IMR-90 (cell line): ENCODE measurements around the gene ACACB. TPM values are rescaled to one million over a fixed set of nuclear protein-coding genes. Genes with fewer than 3 reads are reported as not detected.

Experiments
- ATAC-seq: fragments of 200-7000 bp; cut with Tn5 transposase; 2 replicates; pipeline ENCODE4 v1.9.1; 2020; ENCODE audit warnings: low read depth, mild to moderate bottlenecking, moderate library complexity
- BruUV-seq: library from RNA; stranded (reverse); fragments of 400-500 nt; replicated peaks from 2 replicates; lab custom pipeline; 2021; lab: Mats Ljungman, UMichigan
- CTCF ChIA-PET: fragments of 300-600 bp; formaldehyde crosslinking; extraction: SDS; loops from one replicate; lab custom pipeline; 2021; ENCODE audit warnings: antibody characterized with exemption; lab: Yijun Ruan, JAX
- POLR2A ChIA-PET: fragments of 300-600 bp; sonication (Branson Sonifier 250); formaldehyde crosslinking; loops from one replicate; lab custom pipeline; 2022; ENCODE audit warnings: antibody characterized with exemption; ENCODE audit not compliant: unreplicated experiment; lab: Charles Lee
- DNase-seq: peaks from one replicate; pipeline ENCODE4 v3.0.0; 2013
- H2AFZ ChIP-seq: replicated peaks from 2 replicates; pipeline ENCODE3; 2013; ENCODE audit warnings: low read length, mild to moderate bottlenecking; ENCODE audit not compliant: poor library complexity
- H2AK5ac ChIP-seq: 2 replicates; pipeline ENCODE4 v1.6.1; 2013; ENCODE audit warnings: low read depth, low read length, inconsistent platforms
- H2AK9ac ChIP-seq: replicated peaks from 2 replicates; pipeline ENCODE3; 2013; ENCODE audit warnings: mild to moderate bottlenecking, low read depth, low read length, moderate library complexity; ENCODE audit not compliant: poor library complexity
- H2BK120ac ChIP-seq: 2 replicates; pipeline ENCODE4 v1.6.1; 2013; ENCODE audit warnings: low read depth, low read length, inconsistent platforms
- H2BK15ac ChIP-seq: 3 replicates; pipeline ENCODE4 v1.6.1; 2013; ENCODE audit warnings: low read depth, low read length, inconsistent platforms
- H2BK20ac ChIP-seq: 2 replicates; pipeline ENCODE4 v1.6.1; 2013; ENCODE audit warnings: low read depth, mild to moderate bottlenecking, inconsistent platforms, low read length, moderate library complexity
- H2BK5ac ChIP-seq: 2 replicates; pipeline ENCODE4 v1.6.1; 2013; ENCODE audit warnings: mild to moderate bottlenecking, low read depth, low read length, inconsistent platforms; ENCODE audit not compliant: poor library complexity, severe bottlenecking
- H3K14ac ChIP-seq: replicated peaks from 2 replicates; pipeline ENCODE4 v1.6.1; 2013; ENCODE audit warnings: low read depth, low read length, inconsistent platforms
- H3K18ac ChIP-seq: 2 replicates; pipeline ENCODE4 v1.6.1; 2013; ENCODE audit warnings: low read depth, low read length, control low read depth
- H3K23ac ChIP-seq: 2 replicates; pipeline ENCODE4 v1.6.1; 2013; ENCODE audit warnings: low read depth, low read length, inconsistent platforms
- H3K27ac ChIP-seq: 2 replicates; pipeline ENCODE4 v1.5.1; 2013; ENCODE audit warnings: mild to moderate bottlenecking, control low read depth, low read length; ENCODE audit not compliant: insufficient read depth
- H3K27me3 ChIP-seq: 2 replicates; pipeline ENCODE4 v1.6.1; 2013; ENCODE audit warnings: low read length; ENCODE audit not compliant: control insufficient read depth, insufficient read depth
- H3K36me3 ChIP-seq: 2 replicates; pipeline ENCODE4 v1.6.1; 2013; ENCODE audit warnings: low read length, mixed read lengths; ENCODE audit not compliant: control insufficient read depth, insufficient read depth
- H3K4ac ChIP-seq: 2 replicates; pipeline ENCODE4 v1.6.1; 2013; ENCODE audit warnings: low read depth, low read length, inconsistent platforms
- H3K4me1 ChIP-seq: 2 replicates; pipeline ENCODE4 v1.6.1; 2013; ENCODE audit warnings: low read length, mixed read lengths; ENCODE audit not compliant: control insufficient read depth, insufficient read depth
- H3K4me2 ChIP-seq: 2 replicates; pipeline ENCODE4 v1.6.1; 2013; ENCODE audit warnings: low read depth, mild to moderate bottlenecking, control low read depth, low read length, moderate library complexity
- H3K4me3 ChIP-seq: 2 replicates; pipeline ENCODE4 v1.5.1; 2013; ENCODE audit warnings: low read depth, mild to moderate bottlenecking, control low read depth, low read length, moderate library complexity; ENCODE audit not compliant: insufficient read depth
- H3K56ac ChIP-seq: 2 replicates; pipeline ENCODE4 v1.6.1; 2013; ENCODE audit warnings: low read length, inconsistent platforms; ENCODE audit not compliant: insufficient read depth; ENCODE audit errors: extremely low read depth
- H3K79me1 ChIP-seq, 2 experiments: 2 replicates each; pipeline ENCODE4 v1.6.1; 2013; ENCODE audit warnings: low read length in 2 of 2, inconsistent platforms in 1 of 2, low read depth in 1 of 2
- H3K9ac ChIP-seq: 2 replicates; pipeline ENCODE4 v1.6.1; 2013; ENCODE audit warnings: low read depth, low read length, control low read depth
- H3K9me1 ChIP-seq: 2 replicates; pipeline ENCODE4 v1.6.1; 2013; ENCODE audit warnings: low read length, inconsistent platforms; ENCODE audit not compliant: insufficient read depth
- H3K9me3 ChIP-seq: 2 replicates; pipeline ENCODE4 v1.6.1; 2013; ENCODE audit warnings: low read length; ENCODE audit not compliant: control insufficient read depth, insufficient read depth
- H4K20me1 ChIP-seq: 2 replicates; pipeline ENCODE4 v1.6.1; 2013; ENCODE audit warnings: low read length, inconsistent platforms; ENCODE audit not compliant: insufficient read depth
- H4K5ac ChIP-seq: 2 replicates; pipeline ENCODE4 v1.6.1; 2013; ENCODE audit warnings: mild to moderate bottlenecking, low read depth, low read length, control low read depth
- H4K8ac ChIP-seq, 2 experiments: 2 replicates each; pipeline ENCODE4 v1.6.1; 2013; ENCODE audit warnings: low read depth in 2 of 2, low read length in 2 of 2, control low read depth in 1 of 2, inconsistent platforms in 1 of 2
- H4K91ac ChIP-seq: 2 replicates; pipeline ENCODE4 v1.6.1; 2013; ENCODE audit warnings: low read depth, low read length, inconsistent platforms; ENCODE audit not compliant: insufficient read depth
- BHLHE40 ChIP-seq: fragments of 150-350 bp; IDR thresholded peaks from 2 replicates; pipeline ENCODE4 v1.6.1; 2016; ENCODE audit warnings: mild to moderate bottlenecking, low read depth, low read length
- CHD1 ChIP-seq: IDR thresholded peaks from 2 replicates; pipeline ENCODE4 v1.6.1; 2012; ENCODE audit warnings: low read depth, low read length, improper control_type of control experiment
- CTCF ChIP-seq: conservative IDR thresholded peaks from 2 replicates; pipeline ENCODE4 v1.5.1; 2012; ENCODE audit warnings: mild to moderate bottlenecking, low read depth, low read length, improper control_type of control experiment
- ELK1 ChIP-seq: fragments of 150-350 bp; IDR thresholded peaks from 2 replicates; pipeline ENCODE4 v1.6.1; 2016; ENCODE audit warnings: low read depth, mild to moderate bottlenecking, low read length, moderate library complexity, borderline replicate concordance
- FOS ChIP-seq: fragments of 150-350 bp; IDR thresholded peaks from 2 replicates; pipeline ENCODE4 v1.6.1; 2016; ENCODE audit warnings: low read depth, low read length
- MAFK ChIP-seq: IDR thresholded peaks from 2 replicates; pipeline ENCODE4 v1.6.1; 2012; ENCODE audit warnings: low read depth, low read length, improper control_type of control experiment
- MXI1 ChIP-seq: IDR thresholded peaks from 2 replicates; pipeline ENCODE4 v1.6.1; 2012; ENCODE audit warnings: low read depth, mild to moderate bottlenecking, low read length, moderate library complexity, borderline replicate concordance
- NFE2L2 ChIP-seq: fragments of 150-350 bp; IDR thresholded peaks from 2 replicates; pipeline ENCODE4 v1.6.1; 2016; ENCODE audit warnings: low read depth, mild to moderate bottlenecking, low read length
- SMC3 ChIP-seq: fragments of 150-350 bp; IDR thresholded peaks from 2 replicates; pipeline ENCODE4 v1.6.1; 2016; ENCODE audit warnings: low read depth, mild to moderate bottlenecking, antibody characterized with exemption, low read length, moderate library complexity
- WGBS, 2 experiments: methylation state at CpG; one replicate each; pipeline versions ENCODE4 v1.1.5 to v1.1.7; 2013; ENCODE audit warnings: missing lambda C conversion rate in 2 of 2; ENCODE audit not compliant: insufficient read length in 1 of 2; ENCODE audit errors: extremely low coverage in 2 of 2; 5-methylcytosine and 5-hydroxymethylcytosine counted together
- dilution Hi-C: fragments of 300-500 bp; cut with HindIII; formaldehyde crosslinking; loops from one replicate; pipeline ENCODE4 v1.14.3; 2018; ENCODE audit warnings: low sequenced_read_pairs; ENCODE audit not compliant: unreplicated experiment
- in situ Hi-C: fragments of 300-500 bp; cut with MboI; formaldehyde crosslinking; loops from 3 replicates; pipeline ENCODE4 v1.14.3; 2019; ENCODE audit warnings: low sequenced_read_pairs, inconsistent platforms, mixed read lengths
- intact Hi-C: fragments of 100-400 bp; cut with micrococcal nuclease; formaldehyde crosslinking; loops from 2 replicates; pipeline ENCODE4 v1.10.0; 2022
- polyA plus RNA-seq, 3 experiments: library from polyadenylated mRNA; depleted of rRNA; stranded (reverse); fragments of >200 nt; gene quantifications; 2 replicates each; pipeline ENCODE4 v1.2.3, GENCODE V29; 2012; ENCODE audit warnings: low replicate concordance in 1 of 3
- total RNA-seq: library from RNA; depleted of rRNA; stranded (reverse); fragments of >200 nt; gene quantifications from 2 replicates; pipeline ENCODE4 v1.2.3, GENCODE V29; 2012

ACACB gene
- total and polyA plus RNA-seq, 2 of the 4 experiments (the other 2 are of a cell fraction): 2.0 to 2.1 TPM

DNA sequence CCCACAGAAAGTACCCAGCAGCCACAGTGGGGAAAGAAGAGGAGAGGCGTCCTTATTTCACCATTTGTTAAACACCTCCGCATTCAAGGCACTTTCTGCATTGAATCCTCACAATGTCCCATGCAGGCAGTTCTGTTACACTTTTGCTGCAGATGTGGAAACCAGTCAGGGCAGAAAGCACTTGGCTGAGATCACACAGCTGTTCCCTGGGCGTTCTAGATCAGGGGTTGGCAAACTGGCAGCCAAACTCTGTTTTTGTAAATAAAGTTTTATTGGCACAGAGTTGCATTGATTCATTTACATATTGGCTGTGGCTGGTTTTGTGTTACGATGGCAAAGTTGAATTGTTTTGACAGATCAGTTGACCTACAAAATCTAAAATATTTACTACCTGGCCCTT, 172.6 kb downstream of the ACACB start:
- Histone ChIP-seq H2AK5ac (no peak overlapping the region), H3K79me1 (no peaks in the 10 kb centered on the region), H3K4ac (no peak overlapping the region), H3K18ac (no peak overlapping the region), H3K36me3 (no peaks in the 10 kb centered on the region), H4K5ac (no peak overlapping the region), H3K9me3 (no peaks in the 10 kb centered on the region), H3K56ac (no peak overlapping the region), H2AK9ac (no peak overlapping the region), H2BK120ac (no peak overlapping the region), H3K4me2 (no peak overlapping the region), H2BK20ac (no peak overlapping the region), H3K4me3 (no peak overlapping the region), H3K23ac (no peak overlapping the region), H4K20me1 (no peaks in the 10 kb centered on the region), H3K27ac (no peak overlapping the region), H2AFZ (no peak overlapping the region), H3K9ac (no peak overlapping the region), H4K8ac (no peak overlapping the region), H3K9me1 (no peaks in the 10 kb centered on the region), H4K91ac (no peak overlapping the region), H2BK15ac (no peak overlapping the region), H3K14ac (no peak overlapping the region), H3K4me1 (no peaks in the 10 kb centered on the region), H2BK5ac (no peak overlapping the region), H3K27me3 (peaks cover 9% of the 10 kb centered on the region; the same call in 1 of the 2 replicates)
- BruUV-seq: no TSS peak
- DNase-seq: no peak
- in situ Hi-C loops (no loop called here), intact Hi-C loops (no loop called here), dilution Hi-C loops (no loop called here)
- ChIA-PET POLR2A (no interaction called here), CTCF (no interaction called here)
- no CpG with 5 or more reads among the region's 4 CpGs for WGBS, 2 experiments
- no peak for ATAC-seq
- TF ChIP-seq BHLHE40 (no peak), MAFK (no peak), CTCF (no peak), NFE2L2 (no peak), SMC3 (no peak), ELK1 (no peak), CHD1 (no peak), MXI1 (no peak), FOS (no peak)
